ENCODE data around the gene HLA-DRB1.
"Not testable (repeated sequence)": the region's sequence is repeated elsewhere in the genome, so short reads cannot be mapped to it uniquely, and the experiment has no call there.

Gene HLA-DRB1

GRCh38 chr6:32589596-32590449, at the start of gene HLA-DRB1:
HLA-DRB1 (minus strand) TSS chr6:32589848; CDS start chr6:32589742, 106 bp downstream.
- DNase-seq (ENCODE audit: low read depth), result no peak

- DNase-seq (ENCODE audit: low read depth), result no peak
Observed at GRCh38 chr6:32638532-32639219, 49.0 kb upstream of the HLA-DRB1 start.

GRCh38 chr6:32637883-32638282, 48.2 kb upstream of the HLA-DRB1 start:
- no peak for DNase-seq (ENCODE audit: low read depth)

- DNase-seq (ENCODE audit: low read depth), result no peak
Observed at GRCh38 chr6:32637219-32637880, 47.7 kb upstream of the HLA-DRB1 start, which contains the start of gene HLA-DQA1. HLA-DQA1 (plus strand) TSS chr6:32637406; CDS start chr6:32637459, 53 bp downstream.

GRCh38 chr6:32635526-32636123, 46.0 kb upstream of the HLA-DRB1 start:
- DNase-seq (ENCODE audit: low read depth), result no peak

GRCh38 chr6:32629793-32630192, 40.1 kb upstream of the HLA-DRB1 start:
- DNase-seq (ENCODE audit: low read depth), result not testable (repeated sequence)

GRCh38 chr6:32627831-32628230, 38.2 kb upstream of the HLA-DRB1 start:
- no peak for DNase-seq (ENCODE audit: low read depth)

- no peak for DNase-seq (ENCODE audit: low read depth)
Observed at GRCh38 chr6:32627249-32627648, 37.6 kb upstream of the HLA-DRB1 start.

GRCh38 chr6:32625137-32625536, 35.5 kb upstream of the HLA-DRB1 start:
- no peak for DNase-seq (ENCODE audit: low read depth)

- no peak for DNase-seq (ENCODE audit: low read depth)
Observed at GRCh38 chr6:32624565-32624964, 34.9 kb upstream of the HLA-DRB1 start.

- no peak for DNase-seq (ENCODE audit: low read depth)
Observed at GRCh38 chr6:32623693-32624092, 34.0 kb upstream of the HLA-DRB1 start.

- DNase-seq (ENCODE audit: low read depth), result no peak
Observed at GRCh38 chr6:32622545-32623401, 33.1 kb upstream of the HLA-DRB1 start.

- no peak for DNase-seq (ENCODE audit: low read depth)
Observed at GRCh38 chr6:32621372-32621771, 31.7 kb upstream of the HLA-DRB1 start.

GRCh38 chr6:32617751-32618150, 28.1 kb upstream of the HLA-DRB1 start:
- DNase-seq (ENCODE audit: low read depth), result no peak

GRCh38 chr6:32615885-32616532, 26.4 kb upstream of the HLA-DRB1 start:
- no peak for DNase-seq (ENCODE audit: low read depth)

- DNase-seq (ENCODE audit: low read depth), result no peak
Observed at GRCh38 chr6:32614366-32615081, 24.9 kb upstream of the HLA-DRB1 start.

- DNase-seq (ENCODE audit: low read depth), result no peak
Observed at GRCh38 chr6:32613475-32613874, 23.8 kb upstream of the HLA-DRB1 start.

GRCh38 chr6:32610682-32611296, 21.1 kb upstream of the HLA-DRB1 start:
- DNase-seq (ENCODE audit: low read depth), result no peak

Measured in stimulated activated CD8-positive, alpha-beta memory T cell treated with anti-CD3 and anti-CD28 coated beads, Interleukin-12 subunit alpha, Interleukin-12 subunit beta, amount 100 ng/mL, for 4 hours (primary cell).